Erythroblast (primary cell): Measurements from ENCODE around the gene C8B.

Experiments used
- DNase-seq, 2 experiments: peaks; one replicate each; lab custom pipeline; 2025; lab: John Stamatoyannopoulos, UW
- GATA1 ChIP-seq: IDR thresholded peaks from 2 replicates; pipeline ENCODE4 v1.6.1; 2011; ENCODE audit warnings: low read depth, mild to moderate bottlenecking, control low read depth, low read length, moderate library complexity
- POLR2A ChIP-seq: IDR thresholded peaks from 2 replicates; pipeline ENCODE4 v1.6.1; 2011; ENCODE audit warnings: mild to moderate bottlenecking, low read length

C8B gene

GRCh38 chr1:56908619-56909221 lies 57.1 kb downstream of the C8B start:
- DNase-seq = no peak
- no peak for TF ChIP-seq POLR2A

- TF ChIP-seq GATA1 = no peak
- no peak for TF ChIP-seq POLR2A
- DNase-seq = no peak
Observed at GRCh38 chr1:56905667-56906066, 60.1 kb downstream of the C8B start.

DNA sequence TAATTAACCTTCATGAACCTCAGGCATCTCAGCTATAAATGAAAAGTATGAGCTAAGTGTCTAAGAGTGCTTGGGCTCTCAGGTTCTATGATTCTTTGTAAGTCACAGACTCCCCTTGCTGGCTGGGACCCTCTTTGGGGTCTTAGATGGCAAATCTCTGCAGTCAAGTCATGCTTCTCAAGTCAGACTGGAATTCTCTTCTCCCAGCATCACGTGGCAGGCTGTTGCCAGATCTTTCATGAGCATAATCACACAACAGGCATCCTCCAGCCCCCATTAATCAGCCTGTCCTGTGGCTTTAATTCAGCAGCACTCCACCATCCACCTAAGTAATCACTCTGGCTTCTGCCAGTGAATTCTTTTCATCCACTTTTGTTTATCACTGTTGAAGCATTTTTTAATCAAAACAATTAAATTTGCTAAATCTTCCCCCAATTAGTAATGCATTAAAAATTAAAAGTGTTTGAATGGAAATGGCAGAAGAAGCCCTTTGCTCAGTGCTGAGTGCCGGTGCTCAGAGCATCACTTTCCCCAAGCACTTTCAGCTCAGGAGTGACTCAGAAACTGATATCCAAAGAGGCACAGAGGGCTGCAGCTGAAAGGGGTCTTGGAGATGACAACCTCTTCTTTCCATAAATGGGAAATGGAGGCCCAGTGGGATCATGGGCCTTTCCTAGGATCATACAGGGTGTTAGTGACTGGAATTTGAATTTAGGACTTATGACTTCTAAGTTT lies 61.0 kb downstream of the C8B start:
- TF ChIP-seq GATA1 (no peak), POLR2A (no peak)
- DNase-seq = no peak

- no peak for TF ChIP-seq GATA1
- TF ChIP-seq POLR2A = no peak
- DNase-seq = no peak
Observed at GRCh38 chr1:56903778-56904177, 62.0 kb downstream of the C8B start.

GRCh38 chr1:56901716-56902115 lies 64.1 kb downstream of the C8B start:
- no peak for DNase-seq
- TF ChIP-seq POLR2A (no peak), GATA1 (no peak)

- no peak for TF ChIP-seq POLR2A
- no peak for TF ChIP-seq GATA1
- no peak for DNase-seq
Observed at GRCh38 chr1:56898879-56899278, 66.9 kb downstream of the C8B start.

DNA sequence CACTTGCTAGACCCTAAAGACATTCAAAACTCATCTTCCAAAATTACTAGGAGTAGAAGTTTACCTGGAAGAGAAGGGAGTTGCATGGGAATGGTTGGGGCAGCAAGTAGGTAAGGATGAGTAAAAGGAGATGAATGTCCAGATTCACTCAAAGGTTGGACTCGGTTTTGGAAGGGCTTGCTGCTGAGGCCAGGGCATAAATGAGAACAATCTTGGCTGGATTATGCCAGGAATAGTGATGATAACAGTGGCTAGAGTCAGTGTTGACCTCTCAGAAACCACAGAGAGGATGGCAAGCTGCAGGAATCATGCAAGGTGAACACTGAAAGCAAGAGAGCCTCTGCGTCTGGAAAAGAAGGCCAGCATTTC lies 67.8 kb downstream of the C8B start:
- TF ChIP-seq GATA1 = no peak
- TF ChIP-seq POLR2A = no peak
- DNase-seq = no peak

DNA sequence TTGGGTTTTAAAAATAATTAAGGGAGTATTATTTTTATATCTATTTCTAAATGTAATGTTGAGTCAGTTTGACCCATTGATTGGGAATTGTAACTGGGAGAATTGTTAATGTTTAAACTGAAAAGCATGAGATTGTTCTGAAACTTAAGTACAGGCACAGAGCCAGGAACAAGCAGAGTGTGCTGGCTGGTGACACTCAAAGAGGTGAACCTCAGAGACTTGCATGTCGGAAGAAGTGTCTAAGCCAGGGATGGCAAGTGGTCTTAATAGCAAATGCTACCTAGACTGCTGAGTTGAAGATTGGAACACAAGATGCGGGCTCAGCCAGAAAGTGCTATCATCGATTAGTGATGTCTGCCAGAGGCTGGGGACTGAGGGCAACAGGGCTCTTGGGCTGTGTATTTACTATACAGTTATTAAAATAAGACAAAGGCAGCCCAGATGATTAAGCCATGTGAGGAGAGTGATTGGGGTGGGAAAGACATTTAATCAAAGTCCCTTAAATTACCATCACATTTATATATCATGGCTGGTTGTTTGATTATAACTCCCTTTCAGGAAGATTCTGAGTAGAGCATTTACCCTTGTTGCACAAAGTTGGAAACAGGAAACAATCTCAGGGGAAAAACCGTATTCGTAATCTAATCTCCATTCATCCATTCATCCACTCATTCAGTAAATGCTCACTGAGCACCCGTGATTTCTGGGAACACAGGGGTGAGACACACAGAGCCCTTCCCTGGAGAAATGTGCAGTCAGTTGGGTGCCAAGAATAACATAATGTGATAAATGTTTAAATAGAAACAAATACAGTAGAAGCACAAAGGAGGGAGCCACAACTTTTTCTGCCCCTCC lies 68.4 kb downstream of the C8B start:
- no peak for TF ChIP-seq POLR2A
- TF ChIP-seq GATA1 = no peak
- no peak for DNase-seq

GRCh38 chr1:56894014-56894413 lies 71.8 kb downstream of the C8B start:
- no peak for DNase-seq
- TF ChIP-seq POLR2A (no peak), GATA1 (no peak)

- TF ChIP-seq GATA1 (no peak), POLR2A (no peak)
- no peak for DNase-seq
Observed at GRCh38 chr1:56890229-56890628, 75.6 kb downstream of the C8B start.

GRCh38 chr1:56881417-56881816 lies 84.4 kb downstream of the C8B start:
- no peak for TF ChIP-seq POLR2A
- no peak for TF ChIP-seq GATA1
- no peak for DNase-seq

DNA sequence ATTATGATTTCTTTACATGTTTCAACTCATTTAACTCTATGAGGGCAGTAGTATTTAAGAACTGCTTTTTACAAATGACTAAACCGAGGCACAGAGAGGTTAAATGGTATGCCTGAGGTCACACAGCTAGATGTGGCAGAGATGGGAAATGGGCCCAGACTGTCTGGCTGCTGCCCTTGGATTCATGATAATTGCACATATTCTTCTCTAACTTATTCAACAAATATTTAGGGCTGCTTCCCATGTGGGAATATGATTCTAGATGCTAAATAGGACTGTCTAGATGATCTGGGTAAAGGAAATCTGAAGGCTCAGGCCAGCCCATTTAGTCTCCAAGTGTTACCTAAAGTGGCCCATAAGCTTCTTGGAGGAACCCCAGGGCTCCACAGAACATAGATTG lies 85.0 kb downstream of the C8B start:
- TF ChIP-seq POLR2A (no peak), GATA1 (no peak)
- DNase-seq = no peak
